Retina (tissue), 1 donor: ENCODE measurements around the gene GUCY1A2.

Experiments
- DNase-seq: peaks from one replicate; pipeline ENCODE4 v3.0.0-alpha.2; 2016

GUCY1A2 gene

DNA sequence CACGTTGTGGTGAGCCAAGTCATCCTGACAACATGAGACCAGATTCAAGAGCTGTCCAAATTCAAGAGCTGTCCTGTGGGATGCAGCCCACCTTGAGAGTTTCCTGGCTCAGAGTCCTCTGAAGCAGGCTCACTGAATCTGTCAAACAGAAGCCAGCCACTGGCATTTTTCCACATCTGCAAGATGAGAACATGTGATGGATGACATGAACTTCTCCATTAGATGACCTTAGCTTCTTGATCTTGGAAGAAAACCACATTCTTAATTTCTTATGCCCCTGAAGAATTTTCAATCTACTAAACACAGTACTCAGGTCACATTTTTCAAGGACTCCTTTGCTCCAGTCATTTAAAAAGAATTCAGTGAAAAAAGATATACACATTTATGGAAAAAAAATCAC lies 291.0 kb downstream of the GUCY1A2 start:
- DNase-seq: no peak

DNA sequence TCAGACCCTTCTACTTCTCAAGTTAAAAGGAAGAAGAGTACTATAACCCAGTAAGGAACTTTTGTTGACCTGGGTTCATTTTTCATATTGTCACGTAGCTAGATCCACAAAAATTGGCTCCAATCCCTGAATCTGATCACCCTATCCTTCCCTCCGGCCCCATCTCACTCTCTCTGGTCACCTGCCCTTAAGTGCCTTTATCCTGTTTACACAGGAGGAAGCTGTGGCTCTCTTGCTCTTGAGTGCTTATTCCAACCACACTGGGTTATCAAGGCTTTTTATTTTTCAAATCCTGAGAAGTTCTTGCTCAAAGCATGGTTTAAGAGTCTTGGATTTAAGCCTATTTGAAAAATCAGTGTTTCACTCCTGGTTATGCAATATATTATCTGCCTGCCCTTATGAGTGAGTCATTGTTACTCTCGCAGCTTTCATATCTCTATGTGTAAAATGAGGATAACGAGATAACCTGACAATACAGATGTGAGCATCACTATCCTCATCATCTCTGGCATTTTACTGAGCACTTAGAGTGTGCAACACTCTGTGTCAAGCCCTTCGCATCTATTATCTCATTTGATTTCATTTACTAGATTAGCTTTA lies 293.9 kb downstream of the GUCY1A2 start:
- no peak for DNase-seq

DNA sequence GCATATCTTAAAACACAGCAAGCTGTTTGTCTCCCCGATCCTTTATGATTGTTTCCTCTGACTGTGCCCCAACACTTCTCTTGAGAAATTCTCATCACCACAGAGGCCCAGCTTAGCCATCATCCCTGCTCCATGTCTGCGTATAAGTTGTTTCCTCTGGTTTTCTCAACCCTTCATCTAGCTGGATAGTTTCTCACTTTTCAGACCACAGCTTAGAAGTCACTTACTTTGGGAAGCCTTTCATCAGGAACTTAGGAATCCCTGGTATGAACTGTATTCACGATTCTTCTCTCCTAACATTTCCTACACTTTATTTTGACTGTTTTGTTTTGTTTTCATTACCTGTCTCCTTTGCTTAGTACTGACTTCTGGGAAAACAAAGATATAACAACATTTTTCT lies 295.2 kb downstream of the GUCY1A2 start:
- no peak for DNase-seq

DNA sequence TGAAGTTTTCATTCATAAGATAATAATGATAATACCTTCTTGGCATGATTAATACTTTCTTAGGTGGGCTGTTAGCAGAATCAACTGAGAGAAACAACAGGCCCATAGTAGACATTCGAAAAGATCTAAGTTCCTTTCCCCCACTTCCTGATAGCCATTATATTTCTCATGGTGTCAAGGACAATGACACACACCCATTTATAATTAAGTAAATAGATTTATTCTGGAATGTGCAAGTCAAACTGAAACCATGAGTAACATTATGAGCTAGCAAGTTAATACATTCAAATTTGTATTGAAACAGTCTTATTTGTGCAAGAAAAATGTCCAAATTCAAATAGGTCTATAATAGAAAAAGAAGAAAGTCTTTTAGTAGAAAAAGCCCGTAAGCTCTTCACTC lies 301.1 kb downstream of the GUCY1A2 start:
- DNase-seq: no peak

DNA sequence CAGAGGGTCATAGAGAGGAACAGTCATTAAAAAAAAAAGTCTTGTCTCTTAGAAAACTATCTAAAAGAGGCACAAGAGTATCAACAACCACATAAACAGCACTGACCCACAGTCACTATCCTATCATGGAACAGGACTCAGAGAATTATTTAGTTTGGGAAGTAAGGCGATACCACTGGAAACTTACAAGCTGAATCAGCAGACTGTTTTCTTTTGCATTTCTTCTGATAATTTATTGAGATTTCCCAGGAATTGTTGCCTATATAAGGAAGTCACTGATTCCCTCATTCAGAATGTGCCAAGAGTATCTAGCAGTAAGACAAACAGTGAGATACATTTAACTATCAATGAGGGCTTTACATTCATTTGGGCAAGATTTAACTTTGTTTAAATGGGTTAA lies 304.1 kb downstream of the GUCY1A2 start:
- no peak for DNase-seq

DNA sequence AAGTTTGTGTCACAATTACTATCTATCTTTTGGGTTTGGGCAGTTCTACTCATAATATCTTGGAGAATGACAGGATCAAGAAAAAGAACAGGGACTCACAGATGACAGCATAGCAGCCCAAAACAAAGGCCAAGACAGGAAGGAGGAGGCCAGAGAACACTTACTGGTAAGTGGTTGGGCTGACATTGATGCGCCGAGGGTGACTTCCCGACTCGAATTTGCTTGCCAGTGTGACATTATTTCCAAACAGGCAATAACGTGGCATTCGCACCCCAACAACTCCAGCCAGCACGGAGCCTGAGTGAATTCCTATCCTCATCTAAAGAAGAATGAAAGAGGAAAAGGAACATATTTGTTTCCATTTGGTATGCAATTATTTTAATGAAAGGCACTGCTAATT lies 309.9 kb downstream of the GUCY1A2 start:
- DNase-seq: no peak

DNA sequence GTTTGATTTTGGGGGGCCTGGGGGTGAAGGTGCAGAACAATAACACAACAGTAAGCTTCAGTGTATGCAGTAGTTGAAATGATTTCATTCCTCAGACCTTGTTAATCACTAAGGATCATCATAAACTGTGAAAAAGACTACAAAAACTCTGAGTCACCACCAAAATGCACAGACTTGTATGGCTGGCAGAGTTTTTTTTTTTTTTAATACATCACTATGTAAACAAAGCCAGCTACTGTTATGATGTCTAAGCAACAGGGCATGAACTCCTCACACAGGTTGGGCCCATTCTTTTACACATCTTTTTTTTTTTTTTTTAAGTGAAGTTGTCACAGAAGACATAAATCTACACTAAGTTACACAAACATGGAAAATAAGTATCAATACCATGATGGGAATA lies 311.9 kb downstream of the GUCY1A2 start:
- DNase-seq: no peak

DNA sequence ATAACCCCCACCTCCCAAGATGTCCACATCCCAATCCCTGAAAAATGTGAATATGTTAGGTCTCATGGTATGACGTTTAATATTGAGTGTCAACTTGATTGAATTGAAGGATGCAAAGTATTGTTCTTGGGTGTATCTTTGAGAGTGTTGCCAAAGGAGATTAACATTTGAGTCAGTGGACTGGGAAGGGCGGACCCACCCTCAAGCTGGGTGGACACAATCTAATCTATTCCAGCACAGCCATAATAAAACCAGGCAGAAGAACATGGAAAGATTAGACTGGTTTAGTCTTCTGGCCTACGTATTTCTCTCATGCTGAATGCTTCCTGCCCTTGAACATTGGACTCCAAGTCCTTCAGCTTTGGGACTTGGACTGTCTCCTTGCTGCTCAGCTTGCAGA lies 315.5 kb downstream of the GUCY1A2 start:
- no peak for DNase-seq

DNA sequence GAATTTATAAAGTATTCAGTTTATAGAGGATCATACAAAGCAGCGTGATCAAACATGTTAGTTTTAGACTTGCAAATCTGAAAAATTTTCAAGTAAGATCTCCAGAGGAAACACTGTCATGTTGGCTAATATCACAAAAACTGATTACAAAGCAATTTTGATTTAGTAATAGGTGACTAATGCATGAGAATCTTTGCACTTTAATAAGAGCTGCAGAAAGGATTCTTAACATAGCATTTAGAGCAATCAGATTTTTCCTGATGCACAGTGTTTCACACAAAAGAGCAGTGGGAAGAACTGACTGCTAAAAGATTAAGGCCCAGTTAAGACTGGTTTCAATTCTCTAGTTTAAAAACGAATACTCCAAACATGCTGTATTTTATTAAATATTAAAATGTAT lies 321.2 kb downstream of the GUCY1A2 start:
- DNase-seq: no peak

DNA sequence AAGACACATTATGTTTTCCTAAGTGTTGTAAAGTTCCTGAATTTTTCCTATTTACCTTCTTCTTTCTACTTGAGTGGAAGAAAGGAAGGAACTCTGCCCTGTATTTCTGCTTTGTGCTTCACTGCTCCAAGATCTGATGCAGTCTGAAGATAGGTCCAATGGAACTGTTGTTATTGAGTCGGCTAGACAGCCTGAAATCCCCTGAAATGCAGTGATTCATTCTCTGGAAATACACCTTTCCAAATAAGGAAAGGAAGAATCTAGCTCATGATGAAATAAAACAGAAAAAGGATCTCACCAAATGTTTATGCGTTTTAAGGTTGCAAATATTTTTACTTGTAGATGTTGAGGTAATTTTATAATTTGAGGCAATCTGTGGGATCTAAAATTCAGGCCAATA lies 322.8 kb downstream of the GUCY1A2 start:
- DNase-seq: no peak

DNA sequence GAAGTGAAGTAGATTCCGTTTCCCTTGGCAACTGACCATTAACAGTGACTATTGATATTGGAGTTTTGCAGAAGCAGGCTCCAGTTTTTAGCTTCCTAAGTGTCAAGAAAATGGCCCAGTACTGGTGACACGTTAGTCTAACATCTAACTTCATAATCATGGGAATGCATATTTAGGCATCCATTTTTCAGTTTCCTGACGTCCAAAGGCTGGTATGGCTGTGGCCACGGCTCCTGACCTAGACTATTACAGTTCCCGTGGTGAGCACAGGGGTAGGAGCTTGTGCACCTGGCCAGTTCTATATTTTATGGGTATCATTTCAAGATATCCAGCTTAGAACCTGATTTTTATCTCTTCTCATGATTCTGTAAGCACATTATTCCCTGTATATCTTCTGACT lies 323.8 kb downstream of the GUCY1A2 start:
- DNase-seq: no peak

DNA sequence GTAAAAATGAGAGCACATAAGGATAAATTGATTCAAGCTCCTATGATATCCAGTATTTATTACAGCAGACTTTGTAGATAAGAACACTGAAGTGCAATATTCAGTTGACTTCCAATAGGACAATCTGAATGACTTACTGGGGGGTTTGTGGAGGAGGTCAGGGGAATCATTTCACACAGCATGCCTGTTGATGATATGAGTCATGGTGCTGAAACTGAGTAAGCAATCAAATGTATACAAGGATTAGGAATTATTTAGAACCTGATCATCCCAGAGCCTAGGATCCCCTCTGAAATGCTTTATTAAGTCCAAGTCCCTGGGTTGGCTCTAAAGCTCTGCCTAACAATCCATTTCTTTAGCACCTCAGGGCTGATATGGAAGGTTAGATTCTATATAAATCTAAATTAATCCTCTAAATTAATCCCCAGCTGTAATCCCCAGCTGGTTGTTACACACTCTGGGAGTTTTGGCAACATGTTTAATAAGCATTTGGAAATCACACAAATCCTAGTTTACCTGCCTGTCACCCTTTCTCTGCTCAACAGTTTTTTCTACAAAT lies 326.4 kb downstream of the GUCY1A2 start:
- no peak for DNase-seq

DNA sequence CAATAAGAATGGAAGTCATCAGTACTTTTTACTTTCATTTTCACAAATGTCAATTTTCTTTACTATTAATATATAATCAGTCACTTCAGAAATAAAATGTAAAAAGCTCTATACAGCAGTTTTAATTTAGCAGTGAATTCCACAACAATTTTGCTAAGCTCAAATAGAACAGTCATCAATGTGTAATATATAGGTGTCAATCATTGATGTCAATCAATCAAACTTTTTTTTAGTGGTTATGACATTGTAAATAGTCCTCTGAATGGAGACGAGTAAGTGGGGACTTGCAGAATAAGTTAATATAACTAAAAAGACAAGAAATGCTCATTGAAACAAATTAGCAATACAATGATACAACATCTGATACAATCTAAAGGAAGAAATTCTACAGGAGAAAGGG lies 327.4 kb downstream of the GUCY1A2 start:
- DNase-seq: no peak

DNA sequence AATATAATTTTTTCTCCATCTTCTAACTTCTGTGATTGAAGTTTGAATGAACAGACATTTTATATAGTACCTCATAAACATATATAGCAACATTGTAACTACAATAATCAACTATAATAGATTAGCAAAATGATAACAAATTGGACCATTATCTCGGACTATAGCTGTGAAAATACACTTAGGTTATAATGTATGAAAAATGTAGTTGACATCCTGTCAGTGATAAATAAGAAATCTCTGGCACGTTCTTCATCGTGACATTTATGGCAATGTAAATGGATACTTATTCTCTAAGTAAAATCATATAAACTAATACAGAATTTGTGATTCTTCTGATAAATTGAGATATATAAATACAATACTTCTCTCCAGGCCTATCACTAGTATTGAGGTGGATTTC lies 333.3 kb downstream of the GUCY1A2 start:
- DNase-seq: no peak

DNA sequence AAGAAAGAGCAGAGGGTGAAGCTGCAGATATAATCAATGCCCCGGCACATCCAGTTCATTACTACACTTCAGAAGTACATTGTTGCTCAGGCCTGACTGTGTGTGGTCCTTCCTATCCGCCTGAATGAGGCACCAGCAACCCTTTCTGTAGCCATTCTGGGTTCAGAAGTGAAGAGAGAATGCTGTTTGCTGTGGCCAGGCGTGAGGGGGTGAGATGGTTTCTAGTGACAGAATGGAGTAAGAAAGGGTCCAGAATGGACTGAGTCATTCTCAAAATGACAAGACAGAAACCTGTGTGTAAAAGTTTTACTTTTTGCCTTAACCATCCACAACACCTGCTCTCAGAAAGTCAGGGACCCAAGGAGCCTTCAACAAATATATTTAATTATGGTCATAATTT lies 334.8 kb downstream of the GUCY1A2 start:
- DNase-seq: peak; percentile 43

DNA sequence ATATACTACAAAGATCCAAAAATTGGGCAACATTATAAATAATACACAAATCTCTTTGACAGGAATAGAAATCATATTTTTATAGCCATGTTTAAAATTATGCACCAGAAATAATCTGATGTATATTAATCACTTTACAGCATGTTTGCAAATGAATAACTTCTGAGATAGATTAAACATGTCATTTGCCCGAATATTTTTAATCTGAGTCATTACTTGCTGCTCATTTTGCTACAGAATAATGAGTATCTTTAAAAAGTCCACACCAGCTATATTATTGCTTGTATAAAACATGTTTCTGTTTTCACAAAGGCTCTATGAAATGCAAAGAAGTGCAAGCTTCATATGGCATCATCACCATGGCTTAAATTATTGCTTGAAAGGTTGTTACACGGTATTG lies 336.8 kb downstream of the GUCY1A2 start:
- DNase-seq: no peak

DNA sequence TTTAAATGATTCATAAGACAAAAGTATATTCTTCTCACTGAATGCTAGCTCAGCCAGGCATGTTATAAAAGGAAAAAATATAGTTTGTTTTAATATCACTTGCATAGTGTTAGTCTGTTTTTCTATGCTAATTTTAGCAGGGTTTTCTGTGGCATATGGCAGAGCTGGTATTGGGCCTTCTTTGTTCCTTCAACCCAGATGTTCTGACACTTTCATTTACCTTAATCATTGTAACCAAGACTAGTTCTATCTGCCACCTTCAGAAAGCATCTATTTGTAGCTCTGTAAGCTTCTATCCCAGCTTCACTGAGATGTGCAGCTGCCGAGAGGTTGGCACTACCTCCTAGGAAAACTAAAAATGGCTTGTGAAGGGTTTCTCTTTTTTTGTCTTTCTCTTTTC lies 338.7 kb downstream of the GUCY1A2 start:
- DNase-seq: no peak

DNA sequence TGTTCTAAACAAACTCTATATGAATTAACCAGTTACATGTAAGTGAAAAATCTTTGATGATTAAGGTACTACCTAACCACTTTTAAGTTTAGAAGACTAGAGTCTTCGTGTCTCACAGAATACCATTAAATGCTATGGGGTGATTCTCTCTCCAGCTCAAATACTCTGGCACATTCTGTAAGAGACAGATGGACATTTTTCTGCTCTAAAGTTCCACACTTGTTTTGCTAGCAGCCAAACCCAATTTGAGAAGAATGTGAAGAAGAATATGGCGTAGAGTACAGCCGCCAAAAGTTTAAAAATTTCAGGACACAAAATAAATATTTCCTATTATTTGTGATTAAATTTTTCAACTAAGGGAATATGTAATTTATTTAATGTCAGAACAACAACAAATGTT lies 339.1 kb downstream of the GUCY1A2 start:
- DNase-seq: no peak

DNA sequence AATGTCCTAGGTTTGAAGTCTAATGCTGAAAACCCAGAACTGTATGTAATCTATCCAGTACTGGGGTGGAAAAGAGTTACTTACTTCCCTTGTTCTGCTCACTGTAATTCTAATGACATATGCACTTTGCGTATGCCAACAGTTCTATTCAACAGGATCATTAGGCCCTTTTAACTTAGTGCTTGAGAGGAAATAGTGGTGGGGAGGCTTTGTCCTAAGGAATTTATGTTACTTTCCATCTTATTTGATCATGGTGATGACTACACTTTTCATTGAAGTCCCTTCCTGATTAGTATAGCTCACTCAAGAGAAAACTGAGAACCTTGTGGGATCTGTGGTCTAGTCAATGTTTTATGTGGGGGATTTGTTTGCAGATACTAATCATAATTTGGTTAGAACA lies 348.2 kb downstream of the GUCY1A2 start:
- no peak for DNase-seq

DNA sequence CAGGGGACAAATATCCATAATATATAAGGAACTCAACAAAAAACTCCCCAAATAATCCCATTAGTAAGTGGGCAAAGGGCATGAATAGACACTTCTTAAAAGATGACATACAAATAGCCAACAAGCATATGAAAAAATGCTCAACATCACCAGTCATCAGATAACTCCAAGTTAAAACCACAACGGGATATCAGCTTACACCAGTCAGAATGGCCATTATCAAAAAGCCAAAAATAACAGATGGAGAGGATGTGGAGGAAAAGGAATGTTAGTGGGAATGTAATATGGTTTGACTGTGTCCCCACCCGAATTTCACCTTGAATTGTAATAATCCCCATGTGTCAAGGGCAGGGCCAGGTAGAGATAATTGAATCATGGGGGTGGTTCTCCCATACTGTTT lies 350.1 kb downstream of the GUCY1A2 start:
- no peak for DNase-seq

DNA sequence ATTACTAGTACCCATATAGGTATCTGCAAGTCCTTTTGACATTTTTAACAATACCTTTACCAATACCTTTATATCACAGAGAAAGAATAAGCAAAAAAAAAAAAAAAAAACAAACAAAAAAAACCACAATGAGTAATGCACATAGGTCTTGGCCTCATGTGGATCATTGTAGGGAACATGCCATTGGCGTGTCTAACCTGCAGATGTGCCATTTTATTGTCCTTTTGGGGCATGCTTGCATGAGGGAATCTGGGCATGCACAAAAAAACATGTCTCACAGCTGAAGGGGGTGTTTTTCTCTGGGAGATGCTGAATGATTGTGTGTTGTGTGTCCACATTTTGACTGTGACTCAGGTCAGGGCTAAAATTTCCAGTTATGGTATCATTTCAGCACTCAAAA lies 361.6 kb downstream of the GUCY1A2 start:
- no peak for DNase-seq

DNA sequence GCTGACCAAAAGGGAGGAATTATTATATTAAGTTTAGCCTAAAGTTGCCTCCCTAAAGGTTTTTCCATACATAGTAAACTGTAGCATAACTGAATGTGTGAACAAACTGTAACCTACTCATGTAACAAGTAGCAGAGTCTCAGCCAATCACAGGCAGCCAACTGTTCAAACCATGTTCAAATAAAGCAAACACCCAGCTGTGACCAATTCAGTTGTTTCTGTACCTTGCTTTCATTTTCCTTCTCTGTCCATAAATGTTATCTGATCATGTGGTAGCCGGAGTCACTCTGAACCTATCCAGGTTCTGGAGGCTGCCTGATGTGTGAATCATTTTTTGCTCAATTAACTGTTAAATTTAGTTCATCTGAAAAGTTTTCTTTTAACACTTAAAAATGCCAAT lies 373.5 kb downstream of the GUCY1A2 start:
- DNase-seq: no peak

DNA sequence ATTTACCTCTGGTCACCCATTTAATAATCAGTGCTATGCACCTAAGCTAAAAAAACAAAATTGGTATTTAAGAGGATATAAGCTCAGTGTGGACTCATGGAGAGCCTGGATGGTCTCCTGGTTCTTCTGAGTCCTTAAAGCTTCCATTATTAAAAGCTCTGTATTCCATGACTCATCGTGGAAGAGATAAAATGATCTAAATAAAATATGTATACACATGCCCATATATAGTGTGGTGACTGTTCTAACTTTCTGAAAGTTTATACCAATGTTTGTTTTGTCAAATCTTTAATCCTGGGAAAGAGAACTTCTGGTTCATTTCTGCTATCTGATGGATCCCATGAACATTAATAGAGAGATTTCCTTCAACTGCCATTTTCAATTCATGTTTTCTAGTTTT lies 375.9 kb downstream of the GUCY1A2 start:
- DNase-seq: no peak

DNA sequence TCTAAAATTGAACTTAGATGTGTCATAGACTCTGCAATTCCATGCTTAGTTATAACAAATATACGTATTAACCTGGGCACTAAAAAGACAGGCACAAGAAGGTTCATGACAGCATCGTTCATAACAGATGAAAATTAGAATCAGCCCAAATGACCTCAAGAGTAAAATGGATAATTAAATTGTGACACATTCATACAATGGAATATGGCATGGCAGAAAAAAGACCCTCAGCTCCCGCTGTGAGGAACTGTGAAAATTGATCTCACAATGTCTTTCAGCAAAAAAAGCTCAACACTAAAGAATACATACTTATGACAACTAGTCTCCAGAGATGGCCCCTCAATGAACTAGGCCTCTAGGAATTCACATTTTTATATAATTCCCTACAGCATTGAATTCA lies 386.0 kb downstream of the GUCY1A2 start:
- DNase-seq: no peak

DNA sequence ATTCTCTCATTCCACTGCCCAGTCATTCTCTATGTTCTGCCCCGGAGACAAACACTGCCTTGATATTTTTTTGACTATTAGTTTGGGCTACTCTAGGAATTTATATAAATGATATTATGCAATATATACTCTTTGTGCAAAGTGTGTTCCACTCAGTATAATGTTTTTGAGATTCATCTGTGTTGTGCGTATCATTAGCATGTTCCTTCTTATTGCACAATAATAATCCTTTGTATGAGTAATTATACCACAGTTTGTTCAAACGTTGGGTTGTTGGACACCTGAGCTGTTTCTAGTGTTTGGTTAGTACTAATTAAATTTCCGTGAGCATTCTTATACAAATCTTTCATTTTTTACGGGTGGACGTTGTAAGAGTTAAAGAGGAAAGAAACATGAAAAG lies 390.6 kb downstream of the GUCY1A2 start:
- DNase-seq: no peak

DNA sequence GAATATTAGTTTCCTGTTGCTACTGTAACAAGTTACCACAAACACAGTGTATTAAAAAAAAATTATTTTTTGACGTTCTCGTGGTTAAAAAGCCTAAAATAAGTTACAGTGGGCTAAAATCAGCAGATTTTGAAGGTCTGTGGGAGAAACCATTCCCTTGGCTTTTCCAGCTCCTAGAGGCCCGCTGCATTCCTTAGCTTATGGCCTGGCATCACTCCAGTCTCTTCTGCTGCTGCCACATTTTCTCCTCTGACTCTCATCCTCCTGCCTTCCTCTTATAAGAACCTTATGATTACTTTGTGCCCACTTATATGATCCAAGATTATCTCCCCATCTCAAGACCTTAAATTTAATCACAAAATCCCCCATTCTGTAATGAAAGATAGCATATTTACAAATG lies 392.7 kb downstream of the GUCY1A2 start:
- DNase-seq: no peak
